A172 (cell line): Measurements from ENCODE around the gene ZNF598. TPM values are rescaled to one million over a fixed set of nuclear protein-coding genes. Genes with fewer than 3 reads are reported as not detected.

Source experiments
- DNase-seq: peaks from one replicate; pipeline ENCODE4 v3.0.0-alpha.2; 2015; ENCODE audit warnings: low spot score
- total RNA-seq: library from RNA; depleted of rRNA; stranded (reverse); fragments of >200 nt; shearing (Covaris generic); gene quantifications from 2 replicates; pipeline ENCODE4 v1.2.3, GENCODE V29; 2014

Gene ZNF598
- total RNA-seq, 1 experiment from 2014 or later, result 26.9 TPM

GRCh38 chr16:2008009-2008526 is 1.6 kb downstream of the ZNF598 start:
- peak; percentile 77 for DNase-seq

GRCh38 chr16:2007081-2007836 is 2.4 kb downstream of the ZNF598 start:
- DNase-seq, result no peak

- no peak for DNase-seq
Observed at GRCh38 chr16:2006317-2006716, 3.3 kb downstream of the ZNF598 start.

GRCh38 chr16:2005646-2006045 is 4.0 kb downstream of the ZNF598 start:
- no peak for DNase-seq

- no peak for DNase-seq
Observed at GRCh38 chr16:2004795-2005517, 4.7 kb downstream of the ZNF598 start.

- DNase-seq, result peak; percentile 86
Observed at GRCh38 chr16:2003827-2004641, 5.6 kb downstream of the ZNF598 start.

GRCh38 chr16:2003231-2003826 is 6.3 kb downstream of the ZNF598 start:
- no peak for DNase-seq

- DNase-seq, result no peak
Observed at GRCh38 chr16:2002406-2003230, 7.0 kb downstream of the ZNF598 start.

- no peak for DNase-seq
Observed at GRCh38 chr16:2001456-2002355, 7.9 kb downstream of the ZNF598 start.

- no peak for DNase-seq
Observed at GRCh38 chr16:2001035-2001434, 8.6 kb downstream of the ZNF598 start.

- DNase-seq, result no peak
Observed at GRCh38 chr16:1999866-2000514, 9.6 kb downstream of the ZNF598 start.

- no peak for DNase-seq
Observed at GRCh38 chr16:1998852-1999801, 10.5 kb downstream of the ZNF598 start.

- no peak for DNase-seq
Observed at GRCh38 chr16:1998360-1998835, 11.2 kb downstream of the ZNF598 start.

GRCh38 chr16:1997494-1998359 is 11.9 kb downstream of the ZNF598 start:
- no peak for DNase-seq

GRCh38 chr16:1993731-1994131 is 15.9 kb downstream of the ZNF598 start:
- no peak for DNase-seq

GRCh38 chr16:1992704-1993317 is 16.8 kb downstream of the ZNF598 start:
- DNase-seq, result no peak
